GM12873 (cell line): Measurements from ENCODE around the gene STK4.

Source experiments
- TF ChIP-seq, protein P1 (sequence below): IDR thresholded peaks from 2 replicates; pipeline ENCODE4 v1.5.1; 2012; ENCODE audit warnings: low read depth, mild to moderate bottlenecking, moderate library complexity, low read length, control low read depth; ENCODE audit not compliant: insufficient read depth; ENCODE audit errors: missing control alignments

Gene STK4

DNA sequence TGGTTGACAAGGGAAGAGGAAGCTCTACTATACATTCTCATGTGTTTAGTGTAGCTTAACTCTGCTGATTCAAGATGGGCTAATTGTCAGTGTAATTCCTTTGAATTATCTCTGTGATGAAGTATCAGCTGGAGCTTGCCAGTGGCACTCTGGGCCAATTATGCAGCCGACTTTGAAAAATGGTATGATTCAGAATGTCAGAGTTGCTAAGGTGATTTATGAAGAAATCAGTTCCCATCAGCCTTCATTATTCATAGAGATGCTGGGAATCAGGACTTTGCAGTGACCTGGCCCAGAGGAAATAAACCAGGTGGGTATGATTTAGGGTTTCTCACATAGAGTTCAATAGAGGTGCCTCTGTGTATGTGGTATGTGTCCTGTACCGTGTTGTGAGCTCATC lies 101.2 kb downstream of the STK4 start:
- TF ChIP-seq, protein P1, sequence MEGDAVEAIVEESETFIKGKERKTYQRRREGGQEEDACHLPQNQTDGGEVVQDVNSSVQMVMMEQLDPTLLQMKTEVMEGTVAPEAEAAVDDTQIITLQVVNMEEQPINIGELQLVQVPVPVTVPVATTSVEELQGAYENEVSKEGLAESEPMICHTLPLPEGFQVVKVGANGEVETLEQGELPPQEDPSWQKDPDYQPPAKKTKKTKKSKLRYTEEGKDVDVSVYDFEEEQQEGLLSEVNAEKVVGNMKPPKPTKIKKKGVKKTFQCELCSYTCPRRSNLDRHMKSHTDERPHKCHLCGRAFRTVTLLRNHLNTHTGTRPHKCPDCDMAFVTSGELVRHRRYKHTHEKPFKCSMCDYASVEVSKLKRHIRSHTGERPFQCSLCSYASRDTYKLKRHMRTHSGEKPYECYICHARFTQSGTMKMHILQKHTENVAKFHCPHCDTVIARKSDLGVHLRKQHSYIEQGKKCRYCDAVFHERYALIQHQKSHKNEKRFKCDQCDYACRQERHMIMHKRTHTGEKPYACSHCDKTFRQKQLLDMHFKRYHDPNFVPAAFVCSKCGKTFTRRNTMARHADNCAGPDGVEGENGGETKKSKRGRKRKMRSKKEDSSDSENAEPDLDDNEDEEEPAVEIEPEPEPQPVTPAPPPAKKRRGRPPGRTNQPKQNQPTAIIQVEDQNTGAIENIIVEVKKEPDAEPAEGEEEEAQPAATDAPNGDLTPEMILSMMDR: no peak

DNA sequence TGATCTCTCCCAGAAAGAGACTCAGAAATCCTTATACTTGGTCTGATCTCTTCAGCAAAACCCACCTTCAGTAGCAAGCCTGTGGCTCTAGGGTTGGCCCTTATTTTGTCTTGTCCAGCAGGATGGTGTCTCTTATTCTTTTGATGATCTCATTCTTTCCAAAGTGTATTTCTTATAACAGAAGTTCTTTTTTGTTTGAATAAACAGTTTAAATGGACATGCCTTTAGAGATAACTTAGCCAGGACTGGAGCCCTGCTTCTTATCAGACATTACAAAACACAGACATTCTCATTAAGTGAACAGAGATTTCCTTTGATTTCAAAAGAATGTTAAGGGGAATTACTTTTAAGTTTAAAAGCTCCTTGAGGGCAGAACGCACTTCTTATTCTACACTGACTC lies 102.9 kb downstream of the STK4 start:
- TF ChIP-seq, protein P1: no peak

DNA sequence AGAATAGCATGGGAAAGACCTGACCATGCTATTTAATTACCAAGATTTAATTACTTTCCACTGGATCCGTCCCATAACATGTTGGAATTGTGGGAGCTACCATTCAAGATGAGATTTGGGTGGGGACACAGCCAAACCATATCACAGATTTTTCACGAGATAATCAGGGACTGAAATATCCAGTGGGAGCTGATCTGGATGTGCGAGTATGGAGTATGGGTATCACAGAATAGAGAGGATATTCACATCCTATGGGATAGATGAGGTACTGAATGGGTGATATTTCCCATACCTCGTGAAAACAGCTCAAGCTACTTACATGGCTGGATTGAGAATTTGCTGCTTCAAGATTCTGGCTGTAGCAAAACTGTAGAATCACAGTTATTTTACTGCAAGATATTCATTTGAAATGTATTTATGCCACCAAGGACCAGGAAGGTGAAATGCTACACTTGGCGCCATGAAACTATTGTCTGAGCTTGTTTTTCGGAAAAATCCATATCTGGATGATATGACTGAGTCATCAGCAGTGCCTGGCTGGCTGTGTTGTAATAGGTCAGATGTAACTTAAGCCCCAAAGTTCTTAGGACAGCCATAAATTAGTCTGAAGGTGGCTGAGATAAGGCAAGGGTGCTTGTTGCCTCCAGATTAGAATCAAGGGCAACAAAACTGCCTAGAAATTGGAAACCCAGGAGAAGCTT lies 104.8 kb downstream of the STK4 start:
- TF ChIP-seq, protein P1: no peak

DNA sequence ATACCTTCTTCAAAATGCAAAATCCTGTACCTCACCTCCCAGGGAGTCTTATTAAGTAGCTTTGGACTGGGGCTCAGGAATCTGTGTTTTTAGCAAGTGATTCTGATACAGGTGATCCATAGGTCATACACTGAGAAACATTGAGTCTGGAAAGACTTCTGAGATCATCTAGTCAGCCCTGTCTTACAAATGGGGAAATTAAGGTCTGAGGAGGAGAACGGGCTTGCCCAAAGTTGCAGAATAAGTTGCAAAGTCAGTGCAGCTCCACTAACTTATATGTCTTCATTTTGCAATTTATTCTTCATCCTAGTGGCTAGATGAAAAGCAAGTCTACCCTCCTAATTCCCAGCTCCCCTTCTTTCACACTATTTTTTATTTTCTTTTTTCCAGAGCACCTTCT lies 105.8 kb downstream of the STK4 start:
- TF ChIP-seq, protein P1: no peak

DNA sequence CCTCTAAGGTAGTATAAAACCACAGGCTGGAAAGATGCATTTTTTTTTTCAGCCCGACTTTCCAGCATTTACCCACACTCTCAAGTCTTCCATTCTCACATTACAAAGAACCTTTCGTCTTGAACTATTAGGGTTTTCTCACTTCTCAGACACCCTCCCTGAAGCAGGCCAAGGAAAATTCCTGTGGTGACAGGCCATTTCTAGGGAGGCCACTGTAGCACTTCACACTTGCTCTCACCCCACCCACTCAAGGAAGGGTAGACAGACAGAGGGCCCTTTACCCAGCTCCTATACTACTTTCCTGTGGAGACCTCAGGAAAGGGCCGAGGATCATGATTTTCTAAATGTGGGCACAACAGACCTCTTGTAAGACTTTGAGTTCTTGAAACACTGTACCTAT lies 106.9 kb downstream of the STK4 start:
- TF ChIP-seq, protein P1: no peak

DNA sequence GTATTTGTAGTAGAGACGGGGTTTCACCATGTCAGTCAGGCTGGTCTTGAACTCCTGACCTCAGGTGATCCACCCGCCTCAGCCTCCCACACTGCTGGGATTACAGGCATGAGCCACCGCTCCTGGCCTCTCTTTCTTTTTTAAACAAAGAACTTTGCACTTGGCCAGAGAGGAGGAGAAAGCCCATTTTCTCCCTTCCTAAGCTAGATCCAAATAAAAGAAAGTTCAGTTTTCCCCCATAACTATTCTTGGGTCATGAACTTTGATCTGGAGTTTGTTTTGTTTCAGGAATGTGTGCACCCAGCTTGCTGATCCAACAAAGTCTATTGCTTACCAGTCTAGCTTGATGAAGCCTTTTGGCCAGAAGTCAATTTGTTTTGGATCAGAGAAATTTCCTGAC lies 111.2 kb downstream of the STK4 start:
- TF ChIP-seq, protein P1: no peak

DNA sequence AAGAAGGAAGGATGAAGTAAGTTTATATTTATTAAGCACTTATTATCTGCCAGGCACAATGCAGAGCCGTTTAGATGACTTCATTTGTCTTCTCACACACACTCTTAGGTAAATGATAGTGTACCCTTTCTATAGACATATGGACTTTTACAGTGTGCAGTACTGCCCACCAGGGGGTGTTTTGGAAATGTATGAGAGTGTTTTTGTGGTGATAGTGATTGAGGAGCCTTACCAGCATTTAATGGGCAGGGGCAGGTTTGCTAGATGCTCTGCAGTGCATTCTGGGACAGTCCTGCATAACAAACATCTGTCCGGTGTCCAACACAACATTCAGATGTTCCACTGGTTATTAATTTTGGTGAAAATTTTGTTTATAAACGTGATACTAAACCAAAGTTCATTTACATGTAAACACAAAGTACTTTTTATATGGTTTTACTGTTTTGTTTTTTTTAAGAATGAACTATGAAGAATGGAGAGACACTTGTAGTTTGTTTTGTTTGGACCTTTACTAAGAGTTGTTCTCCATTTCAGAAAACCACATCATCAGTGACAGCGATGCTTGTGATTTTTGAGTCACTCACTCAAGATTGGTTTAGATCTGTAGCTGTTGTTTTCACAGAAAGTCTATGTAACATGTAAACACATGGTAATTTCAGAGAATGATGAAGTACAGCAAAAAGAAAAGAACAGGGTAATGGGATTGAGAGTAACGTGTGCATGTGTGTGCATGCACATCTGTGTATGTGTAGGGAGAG lies 114.7 kb downstream of the STK4 start:
- TF ChIP-seq, protein P1: peak; percentile 50
